ENCODE data around the gene PSMG1.
"Not testable (repeated sequence)": the region's sequence is repeated elsewhere in the genome, so short reads cannot be mapped to it uniquely, and the experiment has no call there.

The PSMG1 gene, protein sequence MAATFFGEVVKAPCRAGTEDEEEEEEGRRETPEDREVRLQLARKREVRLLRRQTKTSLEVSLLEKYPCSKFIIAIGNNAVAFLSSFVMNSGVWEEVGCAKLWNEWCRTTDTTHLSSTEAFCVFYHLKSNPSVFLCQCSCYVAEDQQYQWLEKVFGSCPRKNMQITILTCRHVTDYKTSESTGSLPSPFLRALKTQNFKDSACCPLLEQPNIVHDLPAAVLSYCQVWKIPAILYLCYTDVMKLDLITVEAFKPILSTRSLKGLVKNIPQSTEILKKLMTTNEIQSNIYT

DNA sequence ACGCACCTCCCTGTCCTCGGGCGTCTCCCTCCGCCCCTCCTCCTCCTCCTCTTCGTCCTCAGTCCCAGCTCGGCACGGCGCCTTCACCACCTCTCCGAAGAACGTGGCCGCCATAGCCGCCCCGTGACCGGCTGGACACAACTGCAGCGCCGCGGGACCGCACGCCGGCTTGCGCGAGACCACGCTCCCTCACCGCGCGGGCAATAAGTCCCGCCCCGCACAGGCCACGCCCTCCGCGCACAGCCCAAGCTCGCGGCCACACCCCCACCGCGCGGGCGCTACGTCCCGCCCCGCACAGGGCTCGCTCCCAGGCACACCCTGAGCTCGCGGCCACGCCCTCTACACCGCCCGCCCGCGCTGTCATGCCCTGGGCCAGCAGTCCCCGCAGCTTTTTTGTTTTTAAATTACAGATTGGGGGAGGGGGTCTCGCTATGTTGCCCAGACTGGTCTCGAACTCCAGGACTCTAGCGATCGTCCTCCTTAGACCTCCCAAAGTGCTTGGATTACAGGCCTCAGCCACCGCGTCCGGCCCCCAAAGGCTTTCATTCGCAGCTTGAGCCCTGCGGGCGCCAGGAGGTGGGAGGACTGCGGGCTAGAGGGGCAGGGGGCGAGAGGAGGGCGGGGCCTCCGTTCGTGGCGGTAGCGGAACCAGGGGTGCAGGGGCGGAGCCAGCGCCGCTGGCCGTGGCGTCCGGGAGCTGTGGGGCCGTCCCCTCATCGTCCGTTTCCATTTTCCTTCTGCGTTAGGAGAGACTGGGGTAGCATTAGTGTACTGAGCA, at the start of gene PSMG1:
PSMG1 (minus strand) TSS at position 180 of the 778 bp plus-strand sequence; CDS start at position 114, 66 bp downstream.
- peak; percentile 91 for DNase-seq

DNA sequence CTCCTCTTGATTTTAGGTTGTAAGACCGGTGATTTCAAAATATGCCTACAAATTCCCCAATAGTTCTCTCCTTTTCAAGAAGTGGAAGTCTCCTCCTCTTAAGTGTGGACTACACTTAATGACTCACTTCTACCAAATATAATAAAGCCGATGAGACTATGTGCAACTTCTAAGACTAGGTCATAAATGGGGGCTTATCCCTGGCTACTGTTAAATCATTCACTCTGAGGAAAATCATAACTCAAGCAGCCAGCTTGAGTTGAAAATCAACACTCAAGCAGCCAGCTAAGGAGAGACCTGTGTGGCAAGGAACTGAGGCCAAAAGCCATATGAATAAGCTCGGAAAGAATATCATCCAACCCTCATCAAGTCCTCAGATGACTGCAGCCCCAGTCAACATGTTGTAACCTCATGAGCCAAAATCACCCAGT, 49.6 kb upstream of the PSMG1 start:
- DNase-seq: no peak

DNA sequence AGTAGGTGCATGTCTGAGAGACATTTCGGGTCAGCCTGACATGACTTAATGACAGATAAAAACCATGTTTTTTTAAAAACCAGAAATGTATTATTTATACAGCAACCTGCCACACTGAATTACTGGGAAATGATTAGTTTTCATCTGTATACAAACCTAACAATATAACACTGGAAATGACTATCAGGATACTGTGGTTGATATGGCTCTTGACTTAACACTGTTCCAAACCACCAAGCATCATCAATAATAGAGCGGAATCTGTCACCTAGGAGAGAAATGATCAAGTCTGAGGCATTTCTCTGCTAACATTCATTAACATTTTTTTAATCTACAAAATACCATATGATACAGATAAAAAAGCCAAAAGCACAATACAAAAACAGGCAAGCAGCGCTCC, 41.7 kb upstream of the PSMG1 start:
- DNase-seq: no peak

DNA sequence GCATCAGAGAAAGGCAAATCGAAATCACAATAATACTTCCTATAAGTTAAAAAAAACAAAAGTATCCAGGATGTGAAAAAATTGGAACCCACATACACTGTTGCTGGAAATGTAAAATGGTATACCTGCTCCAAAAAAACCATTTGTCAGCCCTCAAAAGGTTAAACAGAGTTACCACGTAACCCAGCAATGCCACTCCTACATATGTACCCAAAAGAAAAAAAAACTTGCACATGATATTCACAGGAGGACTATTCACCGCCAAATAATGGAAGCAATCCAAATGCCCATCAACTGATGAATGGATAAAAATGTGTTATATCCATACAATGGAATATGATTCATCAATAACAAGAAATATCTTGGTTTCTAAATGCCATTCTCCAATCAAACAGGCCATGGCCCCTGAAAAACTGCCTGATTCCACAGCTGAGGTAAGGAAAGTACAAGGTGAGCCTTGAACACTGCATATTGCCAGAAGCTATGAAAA, 38.8 kb upstream of the PSMG1 start:
- no peak for DNase-seq

DNA sequence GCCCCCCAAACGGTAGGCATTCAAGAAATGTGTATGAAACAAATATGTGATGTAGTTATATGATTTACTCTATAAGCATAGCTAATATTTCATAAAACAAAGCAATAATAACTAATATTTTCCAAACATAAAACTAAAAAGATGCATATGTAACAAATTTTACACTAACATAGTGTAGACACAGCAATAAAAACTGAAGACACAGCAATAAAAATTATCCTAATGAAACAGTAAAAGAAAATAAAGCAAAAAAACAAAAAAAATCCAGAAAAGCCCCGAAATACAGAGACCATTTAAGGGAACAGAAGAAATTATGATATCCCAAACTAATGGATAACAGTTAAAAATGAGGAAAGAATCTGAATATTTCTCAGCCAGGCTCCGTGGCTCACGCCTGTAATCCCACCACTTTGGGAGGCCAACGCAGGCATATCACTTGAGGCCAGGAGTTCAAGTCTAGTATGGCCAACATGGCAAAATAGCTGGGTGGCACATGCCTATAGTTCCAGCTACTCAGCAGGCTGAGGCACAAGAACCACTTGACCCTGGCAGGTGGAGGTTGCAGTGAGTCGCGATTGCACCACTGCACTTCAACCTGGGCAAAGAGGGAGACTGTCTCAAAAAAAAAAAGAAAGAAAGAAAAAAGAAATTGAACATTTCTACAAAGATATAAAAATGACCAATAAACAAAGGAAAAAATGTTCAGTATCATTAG, 38.2 kb upstream of the PSMG1 start:
- DNase-seq: no peak

DNA sequence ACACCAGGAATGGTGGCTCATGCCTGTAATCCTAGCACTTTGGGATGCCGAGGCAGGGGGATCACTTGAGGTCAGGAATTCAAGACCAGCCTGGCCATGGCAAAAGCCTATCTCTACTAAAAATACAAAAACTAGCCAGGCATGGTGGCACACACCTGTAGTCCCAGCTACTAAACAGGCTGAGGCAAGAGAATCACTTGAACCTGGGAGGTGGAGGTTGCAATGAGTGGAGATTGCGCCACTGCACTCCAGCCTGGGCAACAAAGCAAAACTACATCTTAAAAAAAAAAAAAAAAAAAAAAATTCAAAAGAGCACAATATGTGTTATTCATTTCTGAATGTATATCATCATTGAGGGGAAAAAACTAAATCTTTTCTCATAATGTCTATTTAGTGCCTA, 37.6 kb upstream of the PSMG1 start:
- not testable (repeated sequence) for DNase-seq

DNA sequence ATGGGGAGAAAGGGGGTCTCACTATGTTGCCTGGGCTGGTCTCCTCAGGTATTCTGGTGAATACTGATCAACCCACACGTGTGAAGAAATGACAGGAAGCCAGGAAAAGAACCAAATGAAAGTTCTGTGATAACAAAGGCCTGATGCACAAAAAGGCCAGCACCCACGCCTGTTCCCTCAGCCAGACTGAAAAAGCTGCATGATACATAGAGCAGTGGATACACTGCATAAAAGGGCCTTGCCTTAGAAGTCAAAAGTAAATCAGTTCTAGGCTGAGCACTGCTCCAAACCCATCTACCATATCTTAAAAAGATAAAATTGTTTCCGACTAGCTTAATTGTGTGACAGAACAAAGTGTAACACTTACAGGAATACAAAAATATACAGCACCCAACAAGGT, 36.9 kb upstream of the PSMG1 start:
- no peak for DNase-seq

DNA sequence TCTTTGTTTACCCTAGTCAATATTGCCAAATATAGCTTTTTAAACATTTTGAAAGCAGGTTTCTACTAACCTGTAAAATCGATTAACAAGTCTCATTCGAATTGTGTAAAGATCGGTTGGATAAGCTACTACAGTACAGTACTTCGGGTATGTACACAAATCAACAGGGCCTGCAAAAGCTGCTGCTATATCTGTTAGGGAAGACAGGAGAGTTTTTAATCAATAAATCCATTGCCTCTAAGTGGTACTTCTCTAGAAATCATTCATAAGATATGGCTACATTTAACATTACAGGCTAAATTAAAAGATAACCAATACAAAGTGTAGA, 34.8 kb upstream of the PSMG1 start:
- no peak for DNase-seq

DNA sequence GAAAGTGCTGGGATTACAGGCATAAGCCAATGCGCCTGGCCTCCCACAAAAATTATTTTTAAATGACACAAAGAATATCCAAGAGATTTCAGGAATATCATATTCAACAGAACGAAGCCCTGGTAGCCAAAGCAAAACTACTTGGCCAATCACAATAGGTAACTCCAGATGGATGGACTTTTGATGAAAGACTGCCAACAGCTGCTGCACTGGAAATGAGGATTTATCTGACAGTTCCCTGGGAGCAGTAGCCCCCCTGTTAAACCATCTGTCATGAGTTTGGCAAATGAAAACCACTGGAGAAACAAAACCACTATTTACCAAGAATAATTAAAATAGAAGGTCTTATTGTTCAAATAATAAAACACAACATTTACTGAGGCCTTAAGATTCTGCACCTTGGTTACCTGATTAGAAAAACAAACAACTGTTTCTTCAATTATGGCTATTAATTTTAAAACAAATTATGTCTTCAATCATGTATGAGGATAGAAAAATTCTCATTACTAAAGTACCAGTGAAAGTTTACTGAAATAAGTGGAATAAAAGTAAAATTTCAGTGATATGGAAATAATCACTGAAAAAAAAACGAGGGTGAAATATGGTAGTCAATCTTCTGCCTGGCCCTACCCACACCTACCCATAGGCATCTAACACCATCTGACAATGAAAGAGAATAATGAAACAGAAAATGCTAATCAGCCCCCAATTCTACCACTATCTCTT, 34.3 kb upstream of the PSMG1 start:
- no peak for DNase-seq

DNA sequence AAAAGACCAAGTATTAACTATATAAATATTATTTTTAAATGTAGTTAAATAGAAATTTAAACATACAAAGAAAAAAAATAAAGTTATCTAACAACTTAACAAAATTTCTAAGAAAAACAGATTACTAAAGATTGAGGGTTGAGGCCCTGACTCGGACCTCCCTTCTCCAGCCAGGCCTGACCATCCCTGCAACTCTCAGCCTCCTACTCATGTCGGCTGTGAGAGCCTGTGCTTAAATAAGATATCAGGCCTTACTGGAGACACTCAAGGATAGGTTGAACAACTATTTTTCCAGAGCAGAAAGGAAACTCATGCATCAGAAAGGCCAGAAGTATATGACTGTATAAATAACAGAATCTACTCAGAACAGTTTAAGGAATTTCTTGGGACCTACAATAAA, 33.0 kb upstream of the PSMG1 start:
- DNase-seq: no peak

DNA sequence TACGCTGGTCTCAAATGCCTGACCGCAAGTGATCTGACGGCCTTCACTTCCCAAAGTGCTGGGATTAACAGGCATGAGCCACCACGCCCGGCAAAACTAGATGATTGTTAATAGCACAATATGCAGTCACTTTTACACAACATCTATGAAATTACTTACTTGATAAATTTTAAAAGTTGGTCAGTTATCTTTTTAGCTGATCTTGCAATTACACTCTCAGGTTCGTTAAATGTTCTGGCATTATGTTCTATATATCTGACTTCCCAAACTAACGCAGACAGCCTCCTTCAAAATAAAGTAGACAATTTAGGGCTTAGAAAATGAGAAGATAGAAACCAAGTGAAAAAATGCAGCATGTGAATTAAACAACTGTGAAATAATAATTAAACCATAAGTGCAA, 31.8 kb upstream of the PSMG1 start:
- DNase-seq: no peak

DNA sequence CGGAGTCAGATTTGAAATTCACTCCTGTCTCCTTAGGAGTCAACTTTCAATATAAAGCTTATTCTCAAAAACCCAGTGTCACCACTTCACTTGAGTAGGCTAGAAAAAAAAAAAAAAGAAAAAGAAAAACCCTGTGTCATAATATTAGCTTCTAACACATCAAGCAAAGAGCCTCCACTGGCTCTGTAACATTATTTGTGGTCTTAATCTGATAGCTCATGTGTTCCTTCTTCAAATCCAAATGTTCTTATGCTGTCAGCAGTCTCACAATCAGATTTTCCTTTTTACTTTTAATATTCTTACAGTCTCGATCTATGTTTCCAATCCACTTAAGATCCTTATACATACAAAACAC, 26.1 kb upstream of the PSMG1 start:
- no peak for DNase-seq

DNA sequence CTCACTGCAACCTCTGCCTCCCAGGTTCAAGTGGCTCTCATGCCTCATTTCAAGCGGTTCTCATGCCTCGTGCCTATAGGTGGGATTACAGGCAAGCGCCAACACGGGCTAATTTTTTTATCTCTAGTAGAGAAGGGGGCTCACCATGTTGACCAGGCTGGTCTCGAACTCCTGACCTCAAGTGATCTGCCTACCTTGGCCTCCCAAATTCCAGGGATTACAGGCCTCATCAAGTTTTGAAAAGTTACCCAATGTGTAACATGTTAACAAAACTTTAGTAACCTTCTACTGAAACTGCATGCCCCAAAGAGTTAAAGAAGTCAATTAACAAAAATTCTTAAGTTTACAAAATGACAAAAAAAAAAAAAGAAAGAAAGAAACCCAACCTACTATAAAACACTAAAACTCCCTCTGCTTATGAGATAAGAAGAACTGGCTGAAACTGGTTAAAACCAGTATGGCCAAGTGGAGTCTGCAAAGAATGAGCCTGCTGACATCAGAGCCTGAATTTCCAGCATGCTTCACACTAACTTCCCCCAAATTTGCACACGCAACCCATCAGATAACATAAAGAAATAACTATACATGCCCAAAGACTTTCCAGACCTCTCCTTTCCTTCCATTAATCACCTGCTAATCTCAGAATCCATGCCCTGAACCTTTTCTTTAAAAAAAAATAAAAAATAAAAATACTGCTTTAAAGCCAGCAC, 25.5 kb upstream of the PSMG1 start:
- DNase-seq: no peak

DNA sequence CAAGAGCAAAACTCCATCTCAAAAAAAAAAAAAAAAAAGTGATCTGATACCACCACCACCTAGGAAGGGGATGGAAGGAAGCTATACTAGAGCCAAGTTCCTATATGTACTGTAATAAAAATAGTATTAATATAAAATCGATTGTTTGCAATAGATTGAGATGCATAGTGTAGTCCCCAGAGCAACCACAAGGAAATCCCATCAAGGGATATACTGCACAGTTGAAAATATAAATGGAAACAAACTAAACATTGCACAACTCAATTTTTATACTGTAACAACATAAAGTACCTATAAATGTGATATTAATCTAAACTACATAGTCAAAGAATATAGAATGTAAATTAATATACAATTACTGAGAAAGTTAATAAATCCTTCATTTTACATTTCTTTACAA, 20.9 kb upstream of the PSMG1 start:
- no peak for DNase-seq

DNA sequence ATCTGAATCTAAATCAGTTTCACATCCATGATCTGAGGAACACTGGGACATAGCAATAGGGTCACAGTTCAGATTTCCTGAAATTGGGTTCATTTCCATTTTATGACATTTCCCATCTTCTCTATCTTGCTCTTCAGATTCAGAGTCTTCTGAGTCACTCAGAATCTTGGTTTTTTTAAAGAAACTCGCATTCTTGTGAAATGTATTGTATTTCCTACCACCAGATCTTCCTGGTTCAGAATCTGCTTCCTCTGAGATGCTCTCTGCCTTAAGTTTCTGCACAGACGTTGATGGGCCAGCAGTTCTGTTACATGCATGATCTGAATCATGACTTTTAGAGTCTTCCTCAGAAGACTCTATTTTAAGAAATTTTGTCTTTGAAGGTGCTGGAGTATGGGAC, 15.5 kb upstream of the PSMG1 start:
- no peak for DNase-seq

DNA sequence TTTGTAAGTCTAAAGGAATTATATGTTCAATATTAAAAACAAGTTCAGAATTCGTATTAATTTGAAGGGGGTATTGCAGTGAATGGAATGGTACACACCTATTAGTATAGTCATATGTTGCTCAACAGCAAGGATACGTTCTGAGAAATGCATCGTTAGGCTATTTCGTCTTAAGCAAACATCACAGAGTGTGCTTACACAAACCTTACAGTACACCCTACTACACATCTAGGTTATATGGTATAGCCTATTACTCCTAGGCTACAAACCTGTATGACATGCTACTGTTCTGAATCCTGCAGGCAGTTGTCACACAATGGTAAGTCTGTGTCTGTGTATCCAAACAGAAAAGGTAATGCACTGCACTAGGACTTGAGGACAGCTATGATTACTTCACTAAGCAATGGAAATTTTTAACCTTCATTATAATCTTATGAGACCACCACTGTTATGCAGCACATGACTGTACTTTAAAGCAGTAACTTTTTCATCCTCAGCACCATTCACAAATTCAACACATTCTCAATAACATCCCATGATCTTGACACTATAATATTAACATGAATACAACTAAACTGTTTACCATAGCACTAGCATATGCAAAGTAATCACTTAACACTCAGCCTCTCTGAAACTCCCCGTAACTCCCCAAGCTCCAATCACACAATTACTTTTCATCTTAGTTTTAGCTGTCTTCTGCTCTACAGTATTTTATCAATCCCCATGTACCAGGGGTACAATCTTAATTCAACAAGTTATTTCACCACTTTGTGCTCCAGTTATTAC, 14.4 kb upstream of the PSMG1 start:
- DNase-seq: no peak

DNA sequence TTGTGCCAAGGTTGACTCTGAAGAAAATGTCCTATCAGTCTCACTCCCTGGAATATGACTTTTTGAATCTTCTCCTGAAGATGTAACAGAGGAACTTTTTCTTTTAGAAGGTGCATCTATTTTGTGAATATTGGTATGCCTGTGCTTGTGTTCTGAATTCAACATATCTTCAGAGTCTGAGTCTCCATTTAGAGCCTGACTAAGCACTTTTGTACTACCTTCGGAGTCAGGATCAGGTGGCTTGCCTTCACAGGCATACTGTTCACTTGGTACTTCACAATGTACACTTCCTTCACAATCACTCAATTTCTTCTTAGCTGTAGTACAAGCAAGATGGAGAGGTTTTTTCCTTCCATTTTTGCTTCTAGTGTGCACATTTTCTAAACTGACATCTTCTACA, 13.6 kb upstream of the PSMG1 start:
- no peak for DNase-seq

DNA sequence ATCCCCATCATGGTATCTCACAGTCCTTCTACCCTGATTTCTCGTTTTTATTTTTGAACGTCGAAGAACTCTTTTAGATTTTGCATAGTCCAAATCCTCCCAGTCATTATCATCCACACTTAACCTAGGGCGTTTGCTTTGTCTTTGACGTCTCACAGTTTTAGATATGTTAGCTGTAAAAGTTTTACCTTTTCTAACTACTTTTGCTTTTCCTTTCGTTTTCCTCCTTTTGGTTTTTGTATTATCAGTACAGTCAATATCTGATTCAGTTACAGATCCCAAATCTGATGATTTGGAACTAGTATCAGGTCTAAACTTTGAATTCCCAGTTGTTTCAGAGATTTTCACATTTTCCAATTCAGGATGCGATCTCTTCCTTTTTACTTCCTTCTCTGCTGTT, 13.1 kb upstream of the PSMG1 start:
- no peak for DNase-seq

DNA sequence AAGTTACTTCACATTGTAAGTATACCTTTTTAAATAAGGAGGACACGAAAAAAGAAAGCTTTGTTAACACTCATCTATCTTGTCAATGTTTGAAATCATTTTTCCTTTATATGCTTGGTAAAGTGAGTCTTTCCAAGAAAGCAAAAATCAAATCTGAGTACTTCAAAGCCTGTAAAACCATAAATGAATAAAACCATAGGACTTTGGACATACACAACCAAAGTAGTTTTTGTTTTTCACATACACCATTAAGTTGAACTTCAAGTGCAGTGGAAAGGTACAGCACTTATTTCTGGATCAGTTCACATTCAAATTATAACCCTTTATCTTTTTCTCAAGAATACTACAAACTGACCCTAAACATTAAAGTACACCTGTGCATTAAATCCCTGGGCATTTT, 10.1 kb upstream of the PSMG1 start:
- no peak for DNase-seq

DNA sequence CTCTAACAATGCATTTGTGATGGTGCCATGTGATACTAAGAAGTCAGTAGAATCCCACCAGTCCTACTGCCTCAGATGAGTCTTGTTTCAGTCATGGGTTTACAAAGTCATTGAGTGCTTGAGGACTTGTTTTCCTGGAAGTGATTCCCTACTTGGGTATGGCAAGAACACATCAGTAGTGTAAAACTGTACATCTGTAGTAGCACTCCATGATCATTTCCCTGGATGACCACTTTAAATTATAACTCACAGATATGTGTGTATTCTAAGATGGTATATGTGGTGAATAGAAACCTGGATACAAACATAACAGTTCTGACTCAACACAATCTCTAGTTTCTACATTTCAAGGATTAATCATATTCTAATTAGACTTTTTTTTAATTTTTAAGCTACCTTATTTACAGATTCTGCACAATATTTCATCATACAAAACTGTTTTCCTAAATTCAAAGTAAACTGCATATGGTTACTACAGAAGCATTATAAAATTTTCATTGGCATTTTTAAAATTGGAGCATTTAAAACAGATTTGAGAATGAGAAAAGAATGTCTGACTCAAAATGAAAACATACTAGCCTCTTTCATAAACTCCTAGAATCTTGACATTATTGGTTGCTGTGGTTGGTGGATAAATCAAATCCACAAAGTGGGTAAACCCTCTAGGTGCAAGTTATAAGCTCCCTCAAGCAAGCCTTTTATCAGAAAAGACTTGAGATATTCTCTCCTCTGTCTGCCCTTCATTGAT, 6.8 kb upstream of the PSMG1 start:
- DNase-seq: no peak

DNA sequence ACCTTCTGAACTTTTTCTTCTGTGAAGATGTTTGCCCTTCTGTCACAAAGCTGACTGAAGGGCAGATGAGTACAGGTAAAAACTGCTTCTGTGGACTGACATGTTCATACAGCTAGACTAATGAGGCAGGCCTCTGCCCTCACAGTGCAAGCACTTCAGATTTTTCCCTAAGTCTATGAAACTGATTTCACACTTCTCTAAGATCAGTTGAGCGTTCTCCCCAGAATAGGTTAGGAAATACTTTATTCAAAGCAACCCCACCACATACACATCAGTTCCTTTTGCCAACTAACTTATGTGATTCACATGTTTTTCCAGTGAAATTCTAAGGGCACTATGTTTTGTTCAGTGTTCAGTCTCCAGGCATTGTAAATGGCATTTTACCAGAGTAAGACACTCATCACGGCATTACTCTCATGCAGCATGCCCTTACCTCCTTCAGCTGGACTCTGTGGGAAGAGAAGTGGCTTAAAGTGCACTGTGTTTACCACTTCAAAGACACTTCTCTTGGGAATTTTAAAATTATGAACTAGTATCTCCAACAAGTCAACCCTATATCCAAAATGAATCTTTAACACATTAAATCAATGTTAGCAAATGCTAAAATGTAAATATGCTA, 5.4 kb upstream of the PSMG1 start:
- no peak for DNase-seq
